Activated CD8-positive, alpha-beta memory T cell treated with anti-CD3 and anti-CD28 coated beads, Interleukin-2, amount 50 U/mL, for 24 hours (primary cell): ENCODE data around the gene FAIM.
"Not testable (repeated sequence)": the region's sequence is repeated elsewhere in the genome, so short reads cannot be mapped to it uniquely, and the experiment has no call there.

ENCODE experiments used
- DNase-seq: peaks from one replicate; pipeline ENCODE4 v3.0.0-alpha.2; 2020; ENCODE audit errors: extremely low read depth

Gene FAIM

DNA sequence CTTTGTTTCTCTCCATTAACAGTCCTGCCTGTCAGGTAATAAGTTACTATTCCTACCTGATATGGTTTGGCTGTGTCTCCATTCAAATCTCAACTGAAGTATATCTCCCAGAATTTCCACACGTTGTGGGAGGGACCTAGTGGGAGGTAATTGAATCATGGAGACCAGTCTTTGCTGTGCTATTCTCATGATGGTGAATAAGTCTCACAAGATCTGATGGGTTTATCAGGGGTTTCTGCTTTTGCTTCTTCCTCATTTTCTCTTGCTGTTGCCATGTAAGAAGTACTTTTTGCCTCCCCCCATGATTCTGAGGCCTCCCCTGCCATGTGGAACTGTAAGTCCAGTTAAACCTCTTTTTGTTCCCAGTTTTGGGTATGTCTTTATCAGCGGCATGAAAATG, 6.9 kb upstream of the FAIM start:
- not testable (repeated sequence) for DNase-seq

DNA sequence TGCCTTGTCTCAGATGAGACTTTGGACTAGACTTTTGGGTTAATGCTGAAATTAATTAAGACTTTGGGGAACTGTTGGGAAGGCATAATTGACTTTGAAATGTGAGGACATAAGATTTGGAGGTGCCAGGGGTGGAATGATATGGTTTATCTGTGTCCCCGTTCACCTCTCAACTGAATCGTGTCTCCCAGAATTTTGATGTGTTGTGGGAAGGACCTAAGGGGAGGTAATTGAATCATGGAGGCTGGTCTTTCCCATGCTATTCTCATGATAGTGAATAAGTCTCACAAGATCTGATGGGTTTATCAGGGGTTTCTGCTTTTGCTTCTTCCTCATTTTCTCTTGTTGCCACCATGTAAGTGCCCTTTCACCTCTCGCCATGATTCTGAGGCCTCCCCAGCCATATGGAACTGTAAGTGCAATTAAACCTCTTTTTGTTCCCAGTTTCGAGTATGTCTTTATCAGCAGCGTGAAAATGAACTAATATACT, 4.4 kb upstream of the FAIM start:
- DNase-seq: not testable (repeated sequence)

DNA sequence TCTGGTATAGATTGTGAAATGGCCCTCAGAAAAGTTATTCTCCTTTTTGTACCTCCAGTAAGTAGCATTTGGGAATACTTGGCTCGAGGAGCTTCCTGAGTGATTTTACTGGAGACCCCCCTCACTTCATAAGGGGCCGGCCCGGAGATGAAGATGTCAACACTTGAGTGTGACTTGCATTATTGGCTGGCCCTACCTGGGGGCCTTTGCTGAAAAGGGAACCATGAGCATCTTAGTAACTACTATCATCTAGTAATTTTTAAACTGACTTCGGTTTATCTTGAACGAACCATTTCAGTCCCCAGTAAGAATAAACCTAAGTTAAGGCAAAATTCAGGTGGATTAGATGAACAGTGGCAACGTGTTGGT, 1.3 kb downstream of the FAIM start:
- no peak for DNase-seq

DNA sequence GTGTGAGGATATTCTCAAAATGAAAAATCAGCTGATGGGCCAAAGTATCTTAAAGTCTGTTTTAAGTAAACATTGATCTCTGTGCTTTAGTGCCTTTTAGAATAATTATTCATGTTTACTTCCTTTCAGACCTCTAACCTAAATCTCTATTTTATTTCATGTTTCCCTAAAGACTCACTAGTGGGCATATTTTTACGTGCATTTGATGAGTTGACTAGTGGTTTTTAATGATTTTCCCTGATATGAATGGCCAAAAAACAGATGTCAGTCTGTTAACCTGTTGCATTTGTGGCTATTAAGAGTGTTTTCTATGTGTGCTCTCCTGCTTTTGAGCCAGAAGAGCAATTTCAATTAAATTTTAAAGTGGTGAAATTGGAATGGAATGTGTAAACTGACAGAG, 6.9 kb downstream of the FAIM start:
- DNase-seq: no peak

DNA sequence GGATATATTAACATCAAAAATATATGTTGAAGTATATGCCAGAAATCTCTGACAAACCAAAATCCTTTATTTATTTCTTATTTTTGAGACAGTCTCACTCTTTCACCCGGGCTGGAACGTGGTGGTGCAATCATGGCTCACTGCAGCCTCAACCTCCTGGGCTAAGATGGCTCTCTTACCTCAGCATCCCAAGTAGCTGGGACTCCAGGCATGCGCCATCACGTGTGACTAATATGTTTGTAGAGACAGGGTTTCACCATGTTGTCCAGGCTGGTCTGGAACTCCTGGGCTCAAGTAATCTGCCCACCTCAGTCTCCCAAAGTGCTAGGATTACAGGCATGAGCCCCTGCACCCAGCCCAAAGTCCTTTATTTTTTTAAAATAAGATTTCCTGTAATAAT, 11.9 kb downstream of the FAIM start:
- DNase-seq: no peak

DNA sequence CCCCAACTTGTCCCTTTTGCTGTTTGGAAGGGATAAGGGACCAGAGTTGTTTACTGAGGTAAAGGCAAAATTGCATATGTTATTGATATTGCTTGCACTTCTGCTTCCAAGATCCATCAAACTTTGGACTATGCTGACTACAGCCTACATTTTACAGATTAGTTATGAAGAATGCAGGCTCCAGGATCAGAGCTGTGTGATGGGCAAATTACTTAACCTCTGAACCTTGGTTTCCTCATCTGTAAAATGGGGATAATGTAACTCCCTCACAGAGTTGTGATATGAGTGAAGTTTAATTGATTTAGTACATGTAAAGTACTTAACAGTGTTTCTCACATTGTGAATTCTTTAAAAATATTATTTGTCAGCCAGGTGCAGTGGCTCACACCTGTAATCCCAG, 15.9 kb downstream of the FAIM start:
- no peak for DNase-seq

DNA sequence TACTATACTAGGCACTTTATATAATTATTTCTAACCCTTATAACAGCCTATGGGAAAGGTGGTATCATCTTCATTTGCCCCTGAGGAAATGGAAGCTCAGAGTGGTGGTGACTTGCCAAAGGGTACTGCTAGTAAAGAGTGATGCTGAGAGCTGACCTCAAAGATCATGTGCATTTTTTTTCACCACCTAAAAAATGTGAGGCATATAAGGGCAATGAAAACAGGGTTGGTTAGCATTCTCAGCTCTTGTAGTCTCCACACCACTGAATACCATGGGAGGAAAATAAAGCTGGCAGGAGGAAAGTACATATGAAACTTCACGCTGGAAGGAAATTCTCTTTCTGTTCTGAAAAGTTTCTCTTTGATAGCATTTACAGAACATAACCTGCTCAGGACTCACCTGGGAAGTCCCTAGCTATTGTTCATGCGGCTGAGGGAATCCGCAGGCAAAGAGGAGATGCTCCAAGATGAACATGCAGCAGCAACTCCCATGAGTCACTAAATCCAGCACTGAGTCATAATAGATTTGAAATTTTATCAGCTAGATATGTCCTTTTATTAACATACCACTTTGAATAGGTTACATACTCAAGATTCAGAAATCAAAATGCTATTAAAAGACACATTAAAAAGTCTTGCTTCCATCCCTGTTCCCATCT, 17.3 kb downstream of the FAIM start:
- no peak for DNase-seq

DNA sequence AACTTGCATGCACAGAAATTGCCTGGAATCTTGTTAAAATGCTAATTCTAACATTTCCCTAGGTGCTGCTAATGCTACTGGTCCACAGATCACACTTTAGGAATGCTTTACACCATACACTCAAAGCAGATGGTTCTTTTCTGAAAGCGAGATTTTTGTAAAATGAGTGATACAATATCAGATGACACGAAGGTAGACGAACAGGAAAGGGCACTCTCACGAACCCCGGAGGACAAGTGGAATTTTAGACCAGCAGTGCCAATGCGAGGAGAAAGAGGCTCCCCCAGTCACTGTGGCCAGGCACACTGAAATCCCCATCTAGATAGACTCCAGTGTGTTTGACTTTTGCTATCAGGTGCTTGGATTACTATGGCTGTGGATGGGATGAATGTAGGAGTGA, 21.0 kb downstream of the FAIM start:
- no peak for DNase-seq

DNA sequence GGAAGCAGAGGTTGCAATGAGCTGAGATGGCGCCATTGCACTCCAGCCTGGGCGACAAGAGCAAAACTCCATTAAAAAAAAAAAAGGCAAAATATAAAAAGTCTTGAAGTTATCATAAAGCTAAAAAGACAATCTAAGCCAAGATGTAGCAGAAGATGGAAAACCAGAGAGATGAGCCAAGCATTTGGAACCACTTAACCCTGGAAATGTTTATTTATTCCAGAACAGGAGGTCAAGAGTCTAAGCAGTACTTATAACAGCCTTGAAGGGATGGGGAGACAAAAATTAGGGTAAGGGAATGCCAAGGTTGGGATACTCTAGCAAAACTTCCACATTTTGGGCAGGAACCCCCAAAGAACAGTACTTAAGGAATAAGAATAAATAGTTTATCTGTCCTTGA, 30.1 kb downstream of the FAIM start:
- no peak for DNase-seq

DNA sequence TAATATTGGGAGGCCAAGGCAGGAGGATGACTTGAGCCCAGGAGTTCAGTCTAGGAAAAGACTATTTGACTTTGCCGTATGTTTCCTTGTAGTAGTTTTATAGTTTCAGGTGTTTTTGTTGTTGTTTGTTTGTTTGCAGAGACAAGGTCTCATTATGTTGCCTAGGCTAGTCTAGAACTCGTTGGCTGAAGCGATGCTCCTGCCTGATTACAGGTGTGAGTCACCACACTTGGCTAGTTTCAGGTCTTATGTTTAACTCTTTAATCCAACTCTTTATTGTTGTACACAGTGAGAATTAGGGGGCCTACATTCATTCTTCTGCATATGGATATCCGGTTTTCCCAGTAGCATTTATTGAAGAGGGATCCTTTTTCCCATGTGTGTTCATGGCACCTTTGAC, 32.0 kb downstream of the FAIM start:
- no peak for DNase-seq

DNA sequence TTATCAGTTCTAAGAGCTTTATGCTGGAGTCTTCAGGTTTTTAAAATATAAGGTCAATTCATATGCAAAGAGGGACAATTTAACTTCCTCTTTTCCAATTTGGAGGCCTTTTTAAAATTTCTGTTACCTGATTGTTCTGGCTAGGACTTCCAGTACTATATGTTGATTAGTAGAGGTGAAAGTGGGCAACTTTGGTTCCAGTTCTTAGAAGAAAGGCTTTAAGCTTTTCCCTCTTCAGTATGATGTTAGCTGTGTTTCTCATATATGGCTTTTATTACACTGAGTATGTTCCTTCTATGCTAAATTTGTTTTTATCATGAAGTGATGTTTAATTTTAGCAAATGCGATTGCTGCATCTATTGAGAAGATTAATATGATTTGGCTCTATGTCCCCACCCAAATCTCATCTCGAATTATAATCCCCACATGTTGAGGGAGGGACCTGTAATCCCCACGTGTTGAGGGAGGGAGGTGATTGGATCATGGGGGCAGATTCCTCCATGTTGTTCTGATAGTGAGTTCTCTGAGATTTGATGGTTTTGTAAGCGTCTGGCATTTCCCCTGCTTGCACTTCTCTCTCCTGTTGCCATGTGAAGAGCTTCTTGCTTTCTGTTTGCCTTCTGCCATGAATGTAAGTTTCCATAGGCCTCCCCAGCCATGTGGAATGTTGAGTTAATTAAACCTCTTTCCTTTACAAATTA, 33.8 kb downstream of the FAIM start:
- DNase-seq: no peak

DNA sequence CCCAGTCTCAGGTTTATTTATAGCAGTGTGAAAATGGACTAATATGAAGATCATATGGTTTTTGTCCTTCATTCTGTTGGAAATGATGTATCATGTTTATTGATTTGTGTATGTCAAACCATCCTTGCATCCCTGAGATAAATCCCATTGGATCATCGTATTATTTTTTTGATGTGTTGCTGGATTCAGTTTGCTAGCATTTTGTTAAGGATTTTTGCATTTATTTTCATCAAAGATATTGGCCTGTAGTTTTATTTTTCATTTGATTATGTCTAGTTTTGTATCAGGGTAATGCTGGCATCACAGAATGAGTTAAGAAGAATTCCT, 34.3 kb downstream of the FAIM start:
- DNase-seq: no peak

DNA sequence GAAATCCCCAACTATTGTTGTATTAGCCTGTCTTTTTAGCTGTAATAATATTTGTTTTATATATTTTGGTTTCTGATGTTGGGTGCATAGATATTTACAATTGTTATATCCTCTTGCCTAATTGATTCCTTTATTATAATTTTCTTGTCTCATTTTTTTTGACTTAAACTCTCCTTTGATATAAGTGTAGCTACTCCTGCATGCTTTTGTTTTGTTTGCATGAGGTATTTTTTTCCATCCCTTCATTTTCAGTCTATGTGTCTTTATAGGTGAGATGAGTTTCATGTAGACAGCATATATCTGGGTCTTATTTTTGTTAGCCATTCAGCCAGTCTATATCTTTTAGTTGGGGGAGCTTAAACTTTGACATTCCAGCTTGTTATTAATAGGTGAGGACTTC, 37.4 kb downstream of the FAIM start:
- DNase-seq: no peak

DNA sequence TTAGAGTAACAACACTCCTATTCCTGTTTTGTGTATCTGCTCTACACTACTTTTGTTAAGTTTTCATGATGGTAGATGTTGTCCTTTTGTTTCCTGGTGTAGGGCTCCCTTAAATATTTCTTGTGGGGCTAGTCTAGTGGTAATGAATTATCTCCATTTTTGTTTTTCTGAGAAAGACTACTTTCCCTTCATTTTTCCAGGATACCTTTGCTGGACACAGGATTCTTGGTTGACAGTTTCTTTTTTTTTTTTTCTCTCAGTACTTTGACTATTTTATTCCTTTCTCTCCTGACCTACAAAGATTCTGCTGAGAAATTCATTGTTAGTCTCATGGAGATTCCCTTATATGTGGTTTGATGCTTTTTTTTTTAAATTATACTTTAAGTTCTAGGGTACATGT, 37.9 kb downstream of the FAIM start:
- DNase-seq: no peak

DNA sequence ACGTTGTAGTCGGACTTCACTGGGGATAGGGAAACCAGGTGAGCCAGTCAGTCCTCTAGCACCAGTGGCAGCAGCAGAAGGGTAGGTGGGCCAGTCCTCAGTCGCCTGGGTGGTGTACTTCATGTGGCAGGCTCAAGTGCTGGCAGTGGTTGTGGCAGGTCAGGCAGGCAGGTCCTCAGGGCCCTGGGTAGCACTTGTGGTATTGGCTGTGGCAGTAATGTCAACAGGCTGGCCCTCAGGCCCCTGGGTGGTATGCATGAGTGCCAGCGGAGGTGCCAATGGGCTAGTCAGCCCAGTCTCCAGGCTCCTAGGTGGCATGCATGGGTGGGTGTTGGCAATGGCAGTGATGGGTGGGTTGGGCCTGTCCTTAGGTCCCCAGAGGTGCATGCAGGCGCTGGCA, 40.6 kb downstream of the FAIM start:
- DNase-seq: no peak

DNA sequence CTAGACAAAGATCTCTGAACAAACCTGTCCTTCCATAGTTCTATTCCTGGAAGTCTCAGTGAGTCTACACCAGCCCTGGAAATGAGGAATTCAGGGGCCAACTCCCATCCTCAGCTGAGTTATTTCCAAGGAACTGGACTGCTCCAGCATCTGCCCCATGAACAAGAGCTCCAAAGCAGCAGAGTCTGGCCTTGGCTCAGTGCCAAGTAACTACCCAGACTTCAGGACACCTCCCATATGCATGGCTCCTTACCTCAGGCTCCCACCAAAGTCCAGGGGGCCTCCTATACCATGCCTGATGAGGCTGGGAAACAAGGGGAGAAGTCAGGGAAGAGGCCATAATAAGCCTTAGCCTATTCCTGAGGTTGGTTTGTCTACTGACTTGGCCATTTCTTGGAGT, 45.0 kb downstream of the FAIM start:
- no peak for DNase-seq

DNA sequence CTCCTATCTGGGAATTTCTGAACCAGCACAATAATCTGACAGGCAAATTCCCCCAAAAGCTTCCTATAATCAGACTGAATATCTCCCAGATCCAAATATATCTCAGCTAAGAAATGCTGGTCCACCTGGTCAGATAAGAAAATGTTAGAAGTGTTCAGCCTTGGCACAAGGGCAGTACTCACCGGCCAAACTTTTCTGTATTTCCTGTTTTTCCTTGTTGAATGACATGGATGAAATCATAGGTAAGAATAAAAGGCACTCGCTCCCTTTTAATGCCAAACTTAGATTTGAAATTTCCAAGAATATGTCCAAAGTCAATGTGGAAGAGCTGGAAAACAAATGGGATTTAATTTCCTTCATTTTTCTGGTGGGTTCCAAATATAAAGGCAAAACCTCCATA, 48.9 kb downstream of the FAIM start:
- no peak for DNase-seq

DNA sequence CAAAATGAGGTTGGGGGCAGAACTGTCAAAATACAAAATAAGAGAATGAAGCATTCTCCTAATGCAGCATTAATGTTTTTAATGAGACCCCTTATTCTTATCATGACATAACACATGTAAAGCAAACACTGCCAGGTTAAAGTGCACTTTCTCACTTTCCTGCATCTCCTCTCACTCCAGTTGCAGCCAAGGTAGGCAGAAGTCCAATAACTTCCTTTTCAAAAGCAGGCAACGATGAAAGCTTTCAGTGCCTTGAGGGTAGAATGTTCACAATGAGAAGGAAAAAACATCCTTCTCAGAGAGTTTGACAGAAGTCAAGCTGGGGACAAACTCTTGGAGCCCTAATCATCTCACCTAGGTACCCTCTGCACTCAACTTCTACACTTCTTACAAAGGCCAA, 59.5 kb downstream of the FAIM start:
- DNase-seq: no peak

DNA sequence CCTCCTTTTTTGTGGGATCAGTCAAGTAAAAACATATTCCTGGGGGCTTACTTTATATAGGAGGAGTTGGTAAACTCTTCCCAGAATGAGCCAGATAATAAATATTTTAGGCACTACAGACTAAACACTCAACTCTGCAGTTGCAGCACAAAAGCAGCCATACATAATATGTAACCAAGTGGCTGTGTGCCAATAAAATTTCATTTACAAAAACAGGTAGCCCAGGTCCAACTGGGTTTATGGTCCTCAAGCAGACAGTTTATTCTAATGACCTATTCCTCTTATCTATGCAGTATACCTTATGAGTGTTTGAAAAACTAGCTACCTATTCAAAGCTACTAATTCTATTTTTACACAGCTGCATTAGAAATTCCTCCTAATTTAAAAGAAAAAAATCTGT, 61.8 kb downstream of the FAIM start:
- no peak for DNase-seq

DNA sequence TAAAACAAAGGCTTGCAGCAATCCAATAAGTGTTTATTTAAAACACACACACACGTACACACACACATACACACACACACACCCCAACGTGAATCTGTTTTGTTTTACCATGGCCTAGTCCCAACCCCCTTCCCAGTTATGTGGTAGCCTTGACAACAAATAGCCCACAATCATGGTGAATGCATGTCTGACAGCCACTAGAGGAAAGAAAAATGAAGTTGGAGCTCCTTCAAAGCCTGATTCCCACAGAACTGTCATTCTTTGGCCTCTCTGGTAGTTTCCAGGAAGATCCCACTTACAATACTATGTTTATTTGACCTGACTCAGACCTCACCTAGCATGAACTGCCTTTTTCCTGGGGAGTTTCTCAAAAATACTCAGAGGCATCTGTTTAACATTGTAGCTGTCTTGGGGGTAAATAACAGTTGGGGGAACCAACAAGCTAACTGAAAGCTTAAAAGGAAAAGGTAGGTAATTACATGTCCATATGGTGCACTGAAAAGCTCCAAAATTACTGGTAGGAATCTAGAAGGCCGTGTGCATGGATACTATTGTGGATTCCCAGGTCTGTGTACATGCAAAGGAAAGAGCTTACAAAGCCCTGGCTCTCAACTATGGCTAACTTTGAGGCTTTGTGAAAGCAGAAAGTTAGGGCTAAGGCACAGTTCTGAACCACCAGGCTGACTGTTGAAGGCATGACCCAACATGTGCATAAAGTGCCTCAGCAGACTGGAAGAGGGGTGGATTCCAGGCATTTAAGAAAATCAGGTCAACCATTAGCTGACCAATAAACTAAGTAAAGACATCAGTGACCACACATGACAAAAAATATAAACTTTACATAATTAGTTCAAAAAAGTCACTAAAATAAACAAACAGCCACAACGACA, 65.3 kb downstream of the FAIM start:
- no peak for DNase-seq

DNA sequence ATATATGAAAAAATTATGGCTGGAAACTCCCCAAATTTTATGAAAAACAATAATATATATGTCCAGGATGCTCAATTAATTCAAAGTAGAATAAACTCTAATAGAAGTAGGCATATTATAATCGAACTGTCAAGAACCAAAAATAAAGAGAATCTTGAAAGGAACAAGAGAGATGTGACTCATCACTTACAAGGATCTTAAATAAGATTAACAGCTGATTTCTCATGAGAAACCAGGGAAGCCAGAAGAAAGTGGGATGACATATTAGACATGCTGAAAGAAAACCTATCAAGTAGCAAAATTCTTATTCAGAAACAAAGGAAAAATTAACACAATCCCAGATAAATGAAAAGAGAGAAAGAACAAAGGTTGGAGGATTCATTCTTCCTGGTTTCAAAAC, 66.8 kb downstream of the FAIM start:
- DNase-seq: no peak

DNA sequence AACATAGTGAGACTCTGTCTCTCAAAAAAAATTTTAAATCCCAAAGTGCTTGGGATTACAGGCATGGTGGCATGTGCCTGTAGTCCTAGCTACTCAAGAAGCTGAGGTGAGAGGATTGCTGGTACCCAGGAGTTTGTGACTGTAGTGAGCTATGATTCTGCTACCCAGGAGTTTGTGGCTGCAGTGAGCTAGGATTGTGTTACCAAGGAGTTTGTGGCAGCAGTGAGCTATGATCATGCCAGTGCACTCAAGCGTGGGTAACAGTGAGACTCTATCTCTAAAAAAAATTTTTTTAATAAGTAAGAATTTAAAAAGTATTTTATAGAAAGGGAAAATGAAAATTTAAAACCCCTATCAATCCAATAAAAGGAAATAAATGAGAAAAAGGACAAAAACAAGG, 69.5 kb downstream of the FAIM start:
- DNase-seq: no peak

DNA sequence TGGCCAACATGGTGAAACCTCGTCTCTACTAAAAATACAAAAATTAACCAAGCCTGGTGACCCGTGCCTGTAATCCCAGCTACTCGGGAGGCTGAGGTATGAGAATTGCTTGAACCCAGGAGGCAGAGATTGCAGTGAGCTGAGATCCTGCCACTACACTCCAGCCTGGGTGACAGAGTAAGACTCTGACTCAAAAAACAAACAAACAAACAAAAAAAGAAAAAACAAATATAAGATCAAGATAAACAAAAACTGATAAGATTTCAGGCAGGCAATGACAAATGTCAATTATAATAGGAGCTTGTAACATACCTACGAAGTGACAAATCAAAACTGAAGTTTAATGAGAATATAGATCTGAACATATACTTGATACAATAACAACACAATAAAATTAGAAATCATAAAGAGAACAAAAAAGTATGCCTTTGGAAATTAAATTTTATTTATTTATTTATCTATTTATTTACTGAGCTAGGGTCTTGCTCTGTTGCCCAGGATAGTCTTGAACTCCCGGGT, 70.4 kb downstream of the FAIM start:
- DNase-seq: no peak
